ENCODE measurements around the gene MISFA.

MISFA gene

GRCh38 chr11:18575361-18575760, 24.2 kb upstream of the MISFA start:
- no peaks in the 10 kb centered on the region for H3K79me2 ChIP-seq
- no peak overlapping the region for H2AFZ ChIP-seq
- H3K4me3 ChIP-seq (ENCODE audit: low read depth, low read length): no peak overlapping the region
- no peaks in the 10 kb centered on the region for H3K4me1 ChIP-seq
- no peaks in the 10 kb centered on the region for H3K27me3 ChIP-seq (ENCODE audit: control insufficient read depth, insufficient read depth, low read length)
- TF ChIP-seq, protein P1, sequence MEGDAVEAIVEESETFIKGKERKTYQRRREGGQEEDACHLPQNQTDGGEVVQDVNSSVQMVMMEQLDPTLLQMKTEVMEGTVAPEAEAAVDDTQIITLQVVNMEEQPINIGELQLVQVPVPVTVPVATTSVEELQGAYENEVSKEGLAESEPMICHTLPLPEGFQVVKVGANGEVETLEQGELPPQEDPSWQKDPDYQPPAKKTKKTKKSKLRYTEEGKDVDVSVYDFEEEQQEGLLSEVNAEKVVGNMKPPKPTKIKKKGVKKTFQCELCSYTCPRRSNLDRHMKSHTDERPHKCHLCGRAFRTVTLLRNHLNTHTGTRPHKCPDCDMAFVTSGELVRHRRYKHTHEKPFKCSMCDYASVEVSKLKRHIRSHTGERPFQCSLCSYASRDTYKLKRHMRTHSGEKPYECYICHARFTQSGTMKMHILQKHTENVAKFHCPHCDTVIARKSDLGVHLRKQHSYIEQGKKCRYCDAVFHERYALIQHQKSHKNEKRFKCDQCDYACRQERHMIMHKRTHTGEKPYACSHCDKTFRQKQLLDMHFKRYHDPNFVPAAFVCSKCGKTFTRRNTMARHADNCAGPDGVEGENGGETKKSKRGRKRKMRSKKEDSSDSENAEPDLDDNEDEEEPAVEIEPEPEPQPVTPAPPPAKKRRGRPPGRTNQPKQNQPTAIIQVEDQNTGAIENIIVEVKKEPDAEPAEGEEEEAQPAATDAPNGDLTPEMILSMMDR (IDR thresholded peaks at IDR 0.05): no peak
- no peak overlapping the region for H3K27ac ChIP-seq
- H3K9ac ChIP-seq: no peak overlapping the region
- no peak overlapping the region for H3K4me2 ChIP-seq (ENCODE audit: low read length)
- H3K9me3 ChIP-seq (ENCODE audit: control insufficient read depth, low read length): no peaks in the 10 kb centered on the region
- no peaks in the 10 kb centered on the region for H3K36me3 ChIP-seq (ENCODE audit: control insufficient read depth, insufficient read depth, low read length)

GRCh38 chr11:18578975-18579598, 20.5 kb upstream of the MISFA start:
- no peak overlapping the region for H3K4me3 ChIP-seq (ENCODE audit: low read depth, low read length)
- no peaks in the 10 kb centered on the region for H3K79me2 ChIP-seq
- TF ChIP-seq, protein P1 (IDR thresholded peaks at IDR 0.05): no peak
- no peaks in the 10 kb centered on the region for H3K9me3 ChIP-seq (ENCODE audit: control insufficient read depth, low read length)
- no peaks in the 10 kb centered on the region for H3K4me1 ChIP-seq
- H3K9ac ChIP-seq: no peak overlapping the region
- no peak overlapping the region for H3K27ac ChIP-seq
- no peaks in the 10 kb centered on the region for H3K27me3 ChIP-seq (ENCODE audit: control insufficient read depth, insufficient read depth, low read length)
- no peak overlapping the region for H2AFZ ChIP-seq
- H3K36me3 ChIP-seq (ENCODE audit: control insufficient read depth, insufficient read depth, low read length): no peaks in the 10 kb centered on the region
- no peak overlapping the region for H3K4me2 ChIP-seq (ENCODE audit: low read length)

DNA sequence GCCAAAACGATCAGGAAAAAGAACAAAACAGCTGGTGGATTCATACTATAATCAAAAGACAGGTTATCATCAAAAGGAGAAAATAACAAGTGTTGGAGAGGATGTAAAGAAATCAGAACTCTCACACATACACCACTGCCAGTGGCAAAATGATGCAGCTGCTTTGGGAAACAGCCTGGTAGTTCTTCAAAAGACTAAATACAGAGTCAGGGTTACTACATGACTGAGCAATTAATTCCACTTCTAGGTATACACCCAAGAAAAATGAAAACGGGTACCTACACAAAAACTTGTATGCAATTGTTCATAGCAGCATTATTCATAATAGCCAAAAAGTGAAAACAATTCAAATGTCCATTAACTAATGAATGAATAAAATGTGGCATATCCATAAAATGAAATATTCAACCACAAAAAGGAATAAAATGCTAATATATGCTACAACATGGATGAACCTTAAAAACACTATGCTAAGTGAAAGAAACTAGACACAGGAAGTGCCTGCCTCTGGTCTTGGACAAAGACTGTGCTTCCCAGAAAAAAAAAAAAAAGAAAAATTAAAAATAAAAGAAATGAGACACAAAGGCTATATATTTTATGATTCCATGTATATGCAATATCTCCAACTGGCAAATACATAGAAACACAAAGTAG, 19.3 kb upstream of the MISFA start:
- Histone ChIP-seq H3K79me2 (no peaks in the 10 kb centered on the region), H3K27me3 (ENCODE audit: control insufficient read depth, insufficient read depth, low read length) (no peaks in the 10 kb centered on the region), H3K36me3 (ENCODE audit: control insufficient read depth, insufficient read depth, low read length) (no peaks in the 10 kb centered on the region), H3K9me3 (ENCODE audit: control insufficient read depth, low read length) (no peaks in the 10 kb centered on the region), H3K27ac (no peak overlapping the region), H3K4me1 (no peaks in the 10 kb centered on the region), H2AFZ (no peak overlapping the region), H3K9ac (no peak overlapping the region), H3K4me2 (ENCODE audit: low read length) (no peak overlapping the region), H3K4me3 (ENCODE audit: low read depth, low read length) (no peak overlapping the region)
- TF ChIP-seq, protein P1 (IDR thresholded peaks at IDR 0.05): no peak

- Histone ChIP-seq H2AFZ (no peak overlapping the region), H3K79me2 (no peaks in the 10 kb centered on the region), H3K4me2 (ENCODE audit: low read length) (no peak overlapping the region), H3K27ac (no peak overlapping the region), H3K27me3 (ENCODE audit: control insufficient read depth, insufficient read depth, low read length) (no peaks in the 10 kb centered on the region), H3K9me3 (ENCODE audit: control insufficient read depth, low read length) (no peaks in the 10 kb centered on the region), H3K9ac (no peak overlapping the region), H3K4me1 (no peaks in the 10 kb centered on the region), H3K4me3 (ENCODE audit: low read depth, low read length) (no peak overlapping the region), H3K36me3 (ENCODE audit: control insufficient read depth, insufficient read depth, low read length) (no peaks in the 10 kb centered on the region)
- TF ChIP-seq, protein P1 (IDR thresholded peaks at IDR 0.05): no peak
Observed at GRCh38 chr11:18581825-18582224, 17.8 kb upstream of the MISFA start.

Data from parathyroid adenoma (tissue), 2 donors.